ENCODE results near the gene FIP1L1.

The FIP1L1 gene

GRCh38 chr4:53507671-53508286 is 130.3 kb downstream of the FIP1L1 start:
- H3K27me3 ChIP-seq (ENCODE audit: insufficient read depth, low read length): no peaks in the 10 kb centered on the region
- no peaks in the 10 kb centered on the region for H3K79me2 ChIP-seq (ENCODE audit: insufficient read depth, low read length)
- no peak overlapping the region for H3K27ac ChIP-seq (ENCODE audit: low read depth, low read length, poor library complexity, severe bottlenecking)
- no peak overlapping the region for H3K4me2 ChIP-seq (ENCODE audit: low read length)
- no peak overlapping the region for H3K4me3 ChIP-seq (ENCODE audit: low read depth, low read length, poor library complexity, severe bottlenecking)
- no peak overlapping the region for H3K9ac ChIP-seq (ENCODE audit: low read length)
- H4K20me1 ChIP-seq (ENCODE audit: insufficient read depth, low read length): no peaks in the 10 kb centered on the region
- no peaks in the 10 kb centered on the region for H3K4me1 ChIP-seq (ENCODE audit: insufficient read depth, low read length, severe bottlenecking)
- no peaks in the 10 kb centered on the region for H3K9me2 ChIP-seq (ENCODE audit: low read depth, low read length)
- H3F3A ChIP-seq (ENCODE audit: insufficient read depth, low read length): no peaks in the 10 kb centered on the region
- H3K9me3 ChIP-seq (ENCODE audit: low read length): no peaks in the 10 kb centered on the region
- TF ChIP-seq EZH2 (IDR thresholded peaks at IDR 0.05; ENCODE audit: borderline replicate concordance, low read length) (no peak), CTCF (IDR thresholded peaks at IDR 0.05; ENCODE audit: low read length) (no peak)
- no peaks in the 10 kb centered on the region for H3K36me3 ChIP-seq (ENCODE audit: insufficient read depth, low read length)
- H2AFZ ChIP-seq (ENCODE audit: low read length): no peak overlapping the region

DNA sequence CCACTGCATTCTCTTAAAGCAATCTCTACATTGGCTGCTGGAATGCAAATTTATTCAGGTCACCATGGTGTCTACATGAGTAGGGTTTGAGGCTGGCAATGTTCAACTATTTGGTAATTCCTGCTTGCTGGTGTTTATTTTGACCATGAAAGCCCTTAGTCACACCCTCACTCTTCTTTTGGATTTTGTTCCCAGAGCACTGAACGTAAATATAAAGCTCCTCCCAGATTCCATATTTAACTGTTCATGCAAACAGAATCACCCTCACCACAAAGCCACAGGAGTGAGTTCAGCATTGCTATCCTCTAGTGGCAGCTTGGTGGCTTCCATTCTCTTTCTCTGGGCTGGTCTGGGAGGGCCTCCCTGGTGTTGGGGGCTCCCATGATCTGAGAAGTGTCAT is 131.0 kb downstream of the FIP1L1 start:
- no peak overlapping the region for H3K27ac ChIP-seq (ENCODE audit: low read depth, low read length, poor library complexity, severe bottlenecking)
- no peaks in the 10 kb centered on the region for H4K20me1 ChIP-seq (ENCODE audit: insufficient read depth, low read length)
- H3K79me2 ChIP-seq (ENCODE audit: insufficient read depth, low read length): no peaks in the 10 kb centered on the region
- H3K27me3 ChIP-seq (ENCODE audit: insufficient read depth, low read length): no peaks in the 10 kb centered on the region
- no peaks in the 10 kb centered on the region for H3K36me3 ChIP-seq (ENCODE audit: insufficient read depth, low read length)
- H3K9ac ChIP-seq (ENCODE audit: low read length): no peak overlapping the region
- no peaks in the 10 kb centered on the region for H3K4me1 ChIP-seq (ENCODE audit: insufficient read depth, low read length, severe bottlenecking)
- H3K9me3 ChIP-seq (ENCODE audit: low read length): no peaks in the 10 kb centered on the region
- no peak overlapping the region for H2AFZ ChIP-seq (ENCODE audit: low read length)
- no peak overlapping the region for H3K4me3 ChIP-seq (ENCODE audit: low read depth, low read length, poor library complexity, severe bottlenecking)
- H3K4me2 ChIP-seq (ENCODE audit: low read length): no peak overlapping the region
- no peaks in the 10 kb centered on the region for H3F3A ChIP-seq (ENCODE audit: insufficient read depth, low read length)
- no peaks in the 10 kb centered on the region for H3K9me2 ChIP-seq (ENCODE audit: low read depth, low read length)
- TF ChIP-seq CTCF (IDR thresholded peaks at IDR 0.05; ENCODE audit: low read length) (no peak), EZH2 (IDR thresholded peaks at IDR 0.05; ENCODE audit: borderline replicate concordance, low read length) (no peak)

DNA sequence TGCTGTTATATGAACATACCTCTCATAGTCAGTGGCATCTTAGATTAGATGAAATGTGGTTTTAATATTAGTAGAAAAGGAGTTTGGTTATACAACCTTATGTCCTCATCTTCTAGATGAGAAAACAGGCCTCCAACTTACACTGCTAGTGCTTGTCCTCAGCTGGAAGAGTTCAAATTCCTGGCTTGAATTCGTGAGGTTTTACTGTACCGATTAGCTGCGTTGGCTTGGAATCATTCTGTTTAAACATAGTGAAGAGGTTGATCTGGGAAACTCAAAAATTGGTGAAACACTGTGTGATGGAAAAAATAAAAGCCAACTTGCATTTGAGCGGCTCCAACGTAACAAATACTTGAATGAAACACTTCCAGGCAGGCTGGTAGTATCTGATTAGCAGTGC is 132.9 kb downstream of the FIP1L1 start:
- Histone ChIP-seq H2AFZ (ENCODE audit: low read length) (no peak overlapping the region), H3K9me3 (ENCODE audit: low read length) (no peaks in the 10 kb centered on the region), H3K27ac (ENCODE audit: low read depth, low read length, poor library complexity, severe bottlenecking) (no peak overlapping the region), H3F3A (ENCODE audit: insufficient read depth, low read length) (no peaks in the 10 kb centered on the region), H3K36me3 (ENCODE audit: insufficient read depth, low read length) (no peaks in the 10 kb centered on the region), H3K79me2 (ENCODE audit: insufficient read depth, low read length) (no peaks in the 10 kb centered on the region), H3K9ac (ENCODE audit: low read length) (no peak overlapping the region), H4K20me1 (ENCODE audit: insufficient read depth, low read length) (no peaks in the 10 kb centered on the region), H3K4me3 (ENCODE audit: low read depth, low read length, poor library complexity, severe bottlenecking) (no peak overlapping the region), H3K4me1 (ENCODE audit: insufficient read depth, low read length, severe bottlenecking) (no peaks in the 10 kb centered on the region), H3K9me2 (ENCODE audit: low read depth, low read length) (no peaks in the 10 kb centered on the region), H3K4me2 (ENCODE audit: low read length) (no peak overlapping the region), H3K27me3 (ENCODE audit: insufficient read depth, low read length) (no peaks in the 10 kb centered on the region)
- TF ChIP-seq EZH2 (IDR thresholded peaks at IDR 0.05; ENCODE audit: borderline replicate concordance, low read length) (no peak), CTCF (IDR thresholded peaks at IDR 0.05; ENCODE audit: low read length) (no peak)

Measured in OCI-LY1 (cell line).